Naive thymus-derived CD8-positive, alpha-beta T cell (primary cell): ENCODE measurements around the gene SH2B2. TPM values are rescaled to one million over a fixed set of nuclear protein-coding genes. Genes with fewer than 3 reads are reported as not detected.
"Not testable (repeated sequence)": the region's sequence is repeated elsewhere in the genome, so short reads cannot be mapped to it uniquely, and the experiment has no call there.

ENCODE experiments used
- ATAC-seq, 2 donors: fragments of 150-1000 bp; cut with Tn5 transposase in 1 of 2; sonication (Bioruptor Pico), chemical (Tn5 transposase) in 1 of 2; 1 replicate in 1 of 2; 2 replicates in 1 of 2; pipeline ENCODE4 v1.10.0; 2021; ENCODE audit warnings: mild to moderate bottlenecking in 2 of 2, moderate library complexity in 2 of 2
- POLR2A ChIA-PET: fragments of 350-600 bp; sonication (Branson Sonifier 250); formaldehyde crosslinking; loops from one replicate; lab custom pipeline; 2021; ENCODE audit warnings: antibody characterized with exemption; lab: Charles Lee
- DNase-seq, 10 donors: peaks; one replicate each; pipeline versions ENCODE4 v3.0.0 to v3.0.0-alpha.2; 2020 to 2022
- H3K27ac Mint-ChIP-seq, 10 donors: one replicate each; pipeline ENCODE4 v1.8.0; 2020 to 2022; ENCODE audit warnings: mild to moderate bottlenecking in 10 of 10, mixed read lengths in 10 of 10, moderate library complexity in 4 of 10, inconsistent platforms in 1 of 10
- H3K27me3 Mint-ChIP-seq, 5 donors: one replicate each; pipeline ENCODE4 v1.8.0; 2021 to 2022; ENCODE audit warnings: mixed read lengths in 5 of 5
- H3K36me3 Mint-ChIP-seq, 3 donors: one replicate each; pipeline ENCODE4 v1.8.0; 2020 to 2022; ENCODE audit warnings: mixed read lengths in 3 of 3, mild to moderate bottlenecking in 2 of 3, inconsistent platforms in 1 of 3
- H3K4me1 Mint-ChIP-seq, 4 donors: one replicate each; pipeline ENCODE4 v1.8.0; 2021 to 2022; ENCODE audit warnings: mixed read lengths in 4 of 4
- H3K4me3 Mint-ChIP-seq, 10 donors: one replicate each; pipeline ENCODE4 v1.8.0; 2020 to 2022; ENCODE audit warnings: mild to moderate bottlenecking in 10 of 10, mixed read lengths in 10 of 10, moderate library complexity in 6 of 10, inconsistent platforms in 1 of 10
- H3K9me3 Mint-ChIP-seq, 9 donors: one replicate each; pipeline ENCODE4 v1.8.0; 2020 to 2022; ENCODE audit warnings: mixed read lengths in 9 of 9, mild to moderate bottlenecking in 3 of 9, inconsistent platforms in 1 of 9, moderate library complexity in 1 of 9
- polyA plus RNA-seq, 3 donors: library from polyadenylated mRNA; unstranded; fragments of 300-500 nt; fragmentation: Illumina TruSeq; gene quantifications; one replicate each; pipeline ENCODE4 v1.2.3, GENCODE V29; 2021
- total RNA-seq, 8 experiments: library from RNA in 2 of 8; stranded (reverse) in 2 of 8; gene quantifications; one replicate each; pipeline ENCODE4 v1.2.3 and lab custom pipeline; 2021 to 2026

SH2B2 gene
- total and polyA plus RNA-seq, 5 experiments from 2014 or later, result 0.17 to 3.8 (median 1.5) TPM; not detected in 1

GRCh38 chr7:102292813-102293798 is 6.4 kb downstream of the SH2B2 start:
- peak overlapping the region in 1 of 10 donors; percentile 4 for H3K4me3 Mint-ChIP-seq
- DNase-seq (no peak), ATAC-seq (no peak)
- POLR2A ChIA-PET, result no interaction called here
- no peaks in the 10 kb centered on the region for H3K36me3 Mint-ChIP-seq
- no peaks in the 10 kb centered on the region for H3K9me3 Mint-ChIP-seq
- peaks cover 0 to 4% (median 0%) of the 10 kb centered on the region in 5 donors for H3K27me3 Mint-ChIP-seq
- H3K27ac Mint-ChIP-seq, result no peak overlapping the region
- H3K4me1 Mint-ChIP-seq, result peaks cover 12 to 43% (median 29%) of the 10 kb centered on the region in 4 donors

GRCh38 chr7:102294589-102294988 is 7.9 kb downstream of the SH2B2 start:
- no peaks in the 10 kb centered on the region for H3K36me3 Mint-ChIP-seq
- ATAC-seq, result no peak
- H3K4me1 Mint-ChIP-seq, result peaks cover 8 to 29% (median 16%) of the 10 kb centered on the region in 4 donors
- H3K27ac Mint-ChIP-seq, result peak overlapping the region in 1 of 10 donors; percentile 51
- no peak overlapping the region for H3K4me3 Mint-ChIP-seq
- H3K27me3 Mint-ChIP-seq, result peaks cover 0 to 4% (median 0%) of the 10 kb centered on the region in 5 donors
- H3K9me3 Mint-ChIP-seq, result no peaks in the 10 kb centered on the region
- no peak for DNase-seq
- POLR2A ChIA-PET, result no interaction called here

- POLR2A ChIA-PET, result no interaction called here
- H3K27ac Mint-ChIP-seq, result peak overlapping the region in 3 of 10 donors; percentile 8 to 81 (median 51)
- H3K36me3 Mint-ChIP-seq, result no peaks in the 10 kb centered on the region
- DNase-seq (no peak), ATAC-seq (no peak)
- peaks cover 7 to 23% (median 14%) of the 10 kb centered on the region in 4 donors for H3K4me1 Mint-ChIP-seq
- no peaks in the 10 kb centered on the region for H3K9me3 Mint-ChIP-seq
- H3K4me3 Mint-ChIP-seq, result no peak overlapping the region
- H3K27me3 Mint-ChIP-seq, result peaks cover 0 to 4% (median 0%) of the 10 kb centered on the region in 5 donors
Measured at GRCh38 chr7:102295346-102296178, 8.9 kb downstream of the SH2B2 start.

GRCh38 chr7:102296179-102296438 is 9.4 kb downstream of the SH2B2 start:
- POLR2A ChIA-PET, result no interaction called here
- no peak for ATAC-seq
- Mint-ChIP-seq H3K4me1 (peaks cover 7 to 19% (median 11%) of the 10 kb centered on the region in 4 donors), H3K9me3 (no peaks in the 10 kb centered on the region), H3K4me3 (no peak overlapping the region), H3K36me3 (no peaks in the 10 kb centered on the region), H3K27me3 (peaks cover 0 to 4% (median 0%) of the 10 kb centered on the region in 5 donors), H3K27ac (no peak overlapping the region)
- DNase-seq, result no peak

GRCh38 chr7:102296514-102296913 is 9.8 kb downstream of the SH2B2 start:
- Mint-ChIP-seq H3K27me3 (peaks cover 0 to 3% (median 0%) of the 10 kb centered on the region in 5 donors), H3K4me3 (no peak overlapping the region), H3K9me3 (no peaks in the 10 kb centered on the region), H3K27ac (no peak overlapping the region), H3K4me1 (peaks cover 4 to 15% (median 7%) of the 10 kb centered on the region in 4 donors), H3K36me3 (no peaks in the 10 kb centered on the region)
- no peak for DNase-seq
- POLR2A ChIA-PET, result no interaction called here
- no peak for ATAC-seq

- Mint-ChIP-seq H3K27me3 (peaks cover 0 to 2% (median 0%) of the 10 kb centered on the region in 5 donors), H3K4me1 (peaks cover 0 to 12% (median 0%) of the 10 kb centered on the region in 4 donors), H3K9me3 (no peaks in the 10 kb centered on the region), H3K4me3 (no peak overlapping the region), H3K27ac (no peak overlapping the region), H3K36me3 (no peaks in the 10 kb centered on the region)
- ATAC-seq, result no peak
- DNase-seq, result no peak
- POLR2A ChIA-PET, result no interaction called here
Measured at GRCh38 chr7:102297487-102298218, 11.0 kb downstream of the SH2B2 start.

- no peaks in the 10 kb centered on the region for H3K27me3 Mint-ChIP-seq
- DNase-seq, result no peak
- POLR2A ChIA-PET, result no interaction called here
Measured at GRCh38 chr7:102300643-102301221, 14.1 kb downstream of the SH2B2 start.

GRCh38 chr7:102301367-102301766 is 14.7 kb downstream of the SH2B2 start:
- H3K4me3 Mint-ChIP-seq, DNase-seq, H3K36me3 Mint-ChIP-seq, POLR2A ChIA-PET, H3K27me3 Mint-ChIP-seq, H3K9me3 Mint-ChIP-seq, ATAC-seq, H3K27ac Mint-ChIP-seq: not testable (repeated sequence)
- peaks cover 0 to 26% (median under 1%) of the 10 kb centered on the region in 4 donors for H3K4me1 Mint-ChIP-seq

More at GRCh38 chr7:102300643-102301221, 14.1 kb downstream of the SH2B2 start:
- Mint-ChIP-seq H3K4me1 (peaks cover 0 to 21% (median under 1%) of the 10 kb centered on the region in 4 donors), H3K36me3 (no peaks in the 10 kb centered on the region), H3K9me3 (no peaks in the 10 kb centered on the region), H3K4me3 (no peak overlapping the region), H3K27ac (no peak overlapping the region)
- no peak for ATAC-seq

GRCh38 chr7:102302025-102302424 is 15.4 kb downstream of the SH2B2 start:
- Mint-ChIP-seq H3K27me3 (no peaks in the 10 kb centered on the region), H3K4me1 (peaks cover 0 to 33% (median 3%) of the 10 kb centered on the region in 4 donors)

GRCh38 chr7:102303669-102304422 is 17.2 kb downstream of the SH2B2 start:
- Mint-ChIP-seq H3K4me1 (peaks cover 0 to 42% (median 5%) of the 10 kb centered on the region in 4 donors), H3K27ac (no peak overlapping the region), H3K4me3 (no peak overlapping the region), H3K27me3 (no peaks in the 10 kb centered on the region), H3K36me3 (no peaks in the 10 kb centered on the region), H3K9me3 (no peaks in the 10 kb centered on the region)
- DNase-seq (no peak), ATAC-seq (no peak)
- POLR2A ChIA-PET, result interaction anchor here (0.5 kb wide), 1 partner anchor 665 kb away, joined by 4 read pairs; no protein-coding TSS in a partner anchor

More at GRCh38 chr7:102302025-102302424, 15.4 kb downstream of the SH2B2 start:
- ATAC-seq, result no peak
- no peak for DNase-seq
- Mint-ChIP-seq H3K27ac (no peak overlapping the region), H3K4me3 (no peak overlapping the region), H3K9me3 (no peaks in the 10 kb centered on the region), H3K36me3 (no peaks in the 10 kb centered on the region)
- POLR2A ChIA-PET, result no interaction called here

- Mint-ChIP-seq H3K27me3 (no peaks in the 10 kb centered on the region), H3K4me3 (no peak overlapping the region), H3K36me3 (no peaks in the 10 kb centered on the region), H3K27ac (no peak overlapping the region), H3K4me1 (peaks cover 0 to 42% (median 5%) of the 10 kb centered on the region in 4 donors), H3K9me3 (no peaks in the 10 kb centered on the region)
- POLR2A ChIA-PET, result interaction anchor here (0.5 kb wide), 1 partner anchor 13 kb away, joined by 3 read pairs; no protein-coding TSS in a partner anchor
- DNase-seq (no peak), ATAC-seq (no peak)
Measured at GRCh38 chr7:102304668-102305067, 18.0 kb downstream of the SH2B2 start.
